Hepatocyte (in vitro differentiated cells): ENCODE results near the gene OTUD5. TPM values are rescaled to one million over a fixed set of nuclear protein-coding genes. Genes with fewer than 3 reads are reported as not detected.
A peak's percentile ranks its signal among the peaks of the same experiment; 100 is the strongest.

Experiments
- DNase-seq: peaks from one replicate; pipeline ENCODE4 v3.0.0-alpha.2; 2016; ENCODE audit warnings: low spot score
- H2AFZ ChIP-seq: fragments of 200-600 bp; sonication (generic); 2 replicates; pipeline ENCODE4 v1.6.0; 2016; ENCODE audit warnings: antibody characterized with exemption, mild to moderate bottlenecking
- H3K27ac ChIP-seq: fragments of 200-600 bp; sonication (generic); 2 replicates; pipeline ENCODE4 v1.5.1; 2016; ENCODE audit warnings: mild to moderate bottlenecking
- H3K27me3 ChIP-seq: fragments of 200-600 bp; sonication (generic); 2 replicates; pipeline ENCODE4 v1.6.1; 2016
- H3K36me3 ChIP-seq: fragments of 200-600 bp; sonication (generic); replicated peaks from 2 replicates; pipeline ENCODE4 v1.5.1; 2016; ENCODE audit warnings: low read depth; ENCODE audit not compliant: insufficient read depth
- H3K4me1 ChIP-seq: fragments of 200-600 bp; sonication (generic); 2 replicates; pipeline ENCODE4 v1.5.1; 2016; ENCODE audit warnings: mild to moderate bottlenecking, moderate library complexity; ENCODE audit not compliant: insufficient read depth
- H3K4me2 ChIP-seq: fragments of 200-600 bp; sonication (generic); 2 replicates; pipeline ENCODE4 v1.6.0; 2016
- H3K4me3 ChIP-seq: fragments of 200-600 bp; sonication (generic); 2 replicates; pipeline ENCODE4 v1.5.1; 2016; ENCODE audit warnings: mild to moderate bottlenecking
- H3K79me2 ChIP-seq: fragments of 200-600 bp; sonication (generic); 2 replicates; pipeline ENCODE4 v1.6.0; 2017; ENCODE audit warnings: mild to moderate bottlenecking
- H3K9me2 ChIP-seq: fragments of 200-600 bp; sonication (generic); replicated peaks from 2 replicates; pipeline ENCODE4 v1.6.0; 2017; ENCODE audit warnings: mild to moderate bottlenecking; ENCODE audit not compliant: insufficient read depth
- H3K9me3 ChIP-seq: fragments of 200-600 bp; sonication (generic); 2 replicates; pipeline ENCODE4 v1.5.1; 2016; ENCODE audit warnings: low read depth, mild to moderate bottlenecking
- H4K20me1 ChIP-seq: fragments of 200-600 bp; sonication (generic); 2 replicates; pipeline ENCODE4 v1.6.0; 2016; ENCODE audit warnings: mild to moderate bottlenecking; ENCODE audit not compliant: insufficient read depth, poor library complexity, severe bottlenecking
- CTCF ChIP-seq: fragments of 200-600 bp; sonication (generic); IDR thresholded peaks from 2 replicates; pipeline ENCODE4 v1.5.1; 2016; ENCODE audit warnings: antibody characterized with exemption, mild to moderate bottlenecking; ENCODE audit not compliant: poor library complexity
- EZH2 ChIP-seq: fragments of 200-600 bp; sonication (generic); IDR thresholded peaks from 2 replicates; pipeline ENCODE4 v1.6.1; 2016; ENCODE audit warnings: antibody characterized with exemption, mild to moderate bottlenecking, borderline replicate concordance
- EZH2phosphoT487 ChIP-seq: fragments of 200-600 bp; sonication (generic); IDR thresholded peaks from one replicate; pipeline ENCODE4 v1.6.1; 2018; ENCODE audit warnings: antibody characterized with exemption, mild to moderate bottlenecking, low read depth, moderate library complexity; ENCODE audit not compliant: unreplicated experiment, severe bottlenecking
- WGBS: methylation state at CpG from one replicate; pipeline ENCODE4 v1.1.6; 2016; ENCODE audit warnings: low lambda C conversion rate; ENCODE audit errors: missing lambda C conversion rate; 5-methylcytosine and 5-hydroxymethylcytosine counted together
- polyA plus RNA-seq: library from polyadenylated mRNA; unstranded; fragments of >200 nt; fragmentation: Nextera tagmentation; extraction: Ambion mirVana; gene quantifications from 2 replicates; pipeline ENCODE4 v1.2.1, GENCODE V29; 2016
- total RNA-seq: library from RNA; depleted of rRNA; stranded (reverse); fragments of >200 nt; gene quantifications from 2 replicates; pipeline ENCODE4 v1.2.3, GENCODE V29; 2014

Gene OTUD5
- total and polyA plus RNA-seq, 2 experiments from 2014 or later, result 32.5 to 51.2 TPM

DNA sequence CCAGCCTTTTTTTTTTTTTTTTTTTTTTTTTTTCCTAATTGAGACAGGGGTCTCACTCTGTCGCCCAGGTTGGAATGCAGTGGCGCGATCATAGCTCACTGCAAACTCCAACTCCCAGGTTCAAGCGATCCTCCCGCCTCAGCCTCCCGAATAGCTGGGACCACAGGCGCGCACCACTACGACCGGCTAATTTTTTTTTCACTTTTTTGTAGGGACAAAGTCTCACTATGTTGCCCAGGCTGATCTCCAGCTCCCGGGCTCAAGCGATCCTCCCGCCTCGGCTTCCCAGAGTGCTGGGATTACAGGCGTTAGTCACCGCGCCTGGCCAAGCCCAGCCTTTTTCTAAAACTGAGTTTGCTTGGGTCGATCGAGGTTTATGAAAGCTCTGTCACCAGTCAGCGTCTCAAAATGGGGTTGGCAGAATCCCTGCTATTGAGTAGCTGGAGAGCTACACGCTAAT is 1.3 kb upstream of the OTUD5 start:
- Histone ChIP-seq H3K36me3 (no peaks in the 10 kb centered on the region), H3K4me3 (peak overlapping the region; percentile 32), H2AFZ (no peak overlapping the region), H3K27ac (peak overlapping the region; percentile 92), H3K27me3 (no peaks in the 10 kb centered on the region), H3K9me2 (no peaks in the 10 kb centered on the region), H3K9me3 (no peaks in the 10 kb centered on the region), H3K79me2 (peaks cover 34% of the 10 kb centered on the region), H3K4me2 (peak overlapping the region; percentile 70), H3K4me1 (peaks cover 9% of the 10 kb centered on the region), H4K20me1 (peaks cover 14% of the 10 kb centered on the region)
- DNase-seq, result peak; percentile 65
- TF ChIP-seq EZH2 (no peak), CTCF (no peak), EZH2phosphoT487 (no peak)
- 35% methylated on average over 21 of the region's 21 CpGs for WGBS

DNA sequence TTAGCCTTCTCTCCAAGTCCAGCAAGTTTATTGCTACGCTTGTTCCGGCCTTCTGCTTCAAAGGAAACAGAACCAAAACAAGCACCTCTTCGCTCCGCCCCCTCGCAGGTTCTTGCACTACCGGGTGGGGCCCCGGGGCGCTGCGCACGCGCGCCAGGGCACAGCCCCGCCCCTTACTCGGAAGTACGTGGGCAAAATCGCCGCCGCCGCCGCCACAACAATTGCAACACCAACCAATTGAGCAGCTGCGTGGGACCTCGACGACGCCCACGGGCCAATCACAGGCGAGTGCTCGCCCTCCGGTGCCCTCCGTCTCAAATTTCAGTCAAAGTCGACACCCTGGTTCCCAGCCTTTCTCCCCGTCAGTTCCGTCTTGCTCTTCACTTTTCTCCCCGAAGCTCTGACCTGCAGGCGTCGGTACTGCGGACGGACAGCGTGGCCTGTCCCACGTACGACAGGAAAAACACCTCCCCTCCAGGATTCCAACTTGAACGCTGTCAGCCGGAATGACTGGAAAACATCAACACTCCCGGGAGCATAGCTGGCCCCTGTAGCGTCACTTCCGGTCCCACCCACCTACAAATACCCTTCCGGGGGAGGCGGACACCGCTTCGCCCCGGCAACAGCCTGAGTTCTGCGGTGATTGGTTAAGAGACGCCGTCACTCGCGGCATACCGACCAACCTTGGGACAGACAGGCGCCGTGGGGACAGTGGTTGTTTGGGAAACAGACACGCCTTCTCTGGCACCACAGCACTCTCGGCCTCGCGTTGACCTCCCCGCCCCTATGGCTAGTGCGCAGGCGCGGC is 624 bp upstream of the OTUD5 start:
- peaks cover 40% of the 10 kb centered on the region for H3K79me2 ChIP-seq
- H3K27me3 ChIP-seq, result no peaks in the 10 kb centered on the region
- H3K4me2 ChIP-seq, result peak overlapping the region; percentile 64
- peak overlapping the region; percentile 39 for H3K4me3 ChIP-seq
- H4K20me1 ChIP-seq, result peaks cover 14% of the 10 kb centered on the region
- peak overlapping the region; percentile 98 for H3K27ac ChIP-seq
- no peaks in the 10 kb centered on the region for H3K9me3 ChIP-seq
- peaks cover 9% of the 10 kb centered on the region for H3K4me1 ChIP-seq
- H3K9me2 ChIP-seq, result no peaks in the 10 kb centered on the region
- 50% methylated on average over 63 of the region's 66 CpGs for WGBS
- H3K36me3 ChIP-seq, result no peaks in the 10 kb centered on the region
- TF ChIP-seq EZH2phosphoT487 (no peak), CTCF (no peak), EZH2 (no peak)
- H2AFZ ChIP-seq, result no peak overlapping the region
- DNase-seq, result peak; percentile 95

DNA sequence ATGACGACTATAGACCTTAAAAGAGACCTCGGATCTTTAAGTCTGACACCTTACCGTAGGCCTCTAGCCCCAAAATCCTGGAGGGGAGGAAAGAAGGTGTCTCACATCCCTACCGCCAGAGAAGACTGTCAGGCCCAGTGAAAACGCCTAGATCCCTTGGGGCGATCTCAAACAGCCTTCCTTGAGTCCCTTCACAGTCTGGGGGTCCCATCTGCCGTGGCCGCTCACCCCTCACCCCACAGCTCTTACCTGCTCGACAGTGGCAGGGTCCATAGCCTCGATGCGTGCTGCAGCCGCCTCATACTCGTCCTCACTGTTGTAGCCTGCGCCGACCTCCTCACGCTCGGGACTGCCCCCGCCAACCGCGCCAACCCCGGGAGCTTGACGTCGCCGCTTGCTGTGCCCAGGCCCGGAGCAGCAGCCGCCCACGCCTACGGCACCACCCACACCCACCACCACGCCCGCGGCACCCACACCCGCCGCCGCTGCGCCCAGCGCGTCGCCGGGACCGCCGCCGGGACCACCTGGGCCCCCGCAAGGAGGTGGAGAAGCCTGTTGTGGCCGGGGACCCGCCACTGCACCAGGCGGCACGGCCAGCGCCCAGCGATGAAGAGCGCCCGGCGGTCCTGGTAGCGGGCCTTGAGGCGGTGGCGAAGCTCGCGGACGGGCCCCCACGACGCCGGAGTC is 536 bp downstream of the OTUD5 start:
- no peak for TF ChIP-seq CTCF
- TF ChIP-seq EZH2phosphoT487, result no peak
- peaks cover 9% of the 10 kb centered on the region for H3K4me1 ChIP-seq
- no peaks in the 10 kb centered on the region for H3K36me3 ChIP-seq
- H4K20me1 ChIP-seq, result peaks cover 17% of the 10 kb centered on the region
- peak overlapping the region; percentile 98 for H3K27ac ChIP-seq
- peak overlapping the region; percentile 20 for H3K4me3 ChIP-seq
- 41% methylated on average over 18 of the region's 61 CpGs for WGBS
- H3K79me2 ChIP-seq, result peaks cover 50% of the 10 kb centered on the region
- peak; percentile 27 for DNase-seq
- no peaks in the 10 kb centered on the region for H3K9me2 ChIP-seq
- H3K9me3 ChIP-seq, result no peaks in the 10 kb centered on the region
- no peak overlapping the region for H2AFZ ChIP-seq
- H3K4me2 ChIP-seq, result peak overlapping the region; percentile 84
- no peaks in the 10 kb centered on the region for H3K27me3 ChIP-seq
